Left hindlimb (tissue), 1 donor: Measurements from ENCODE around the gene THOC5.

Experiments used
- DNase-seq: peaks from one replicate; pipeline ENCODE4 v3.0.0-alpha.2; 2018

The THOC5 gene

GRCh38 chr22:29470159-29470855 is 83.2 kb downstream of the THOC5 start:
- DNase-seq: peak; percentile 60

GRCh38 chr22:29469755-29470154 is 83.8 kb downstream of the THOC5 start:
- DNase-seq: no peak

- no peak for DNase-seq
Observed at GRCh38 chr22:29464581-29464980, 89.0 kb downstream of the THOC5 start.

- DNase-seq: no peak
Observed at GRCh38 chr22:29463629-29464028, 89.9 kb downstream of the THOC5 start.

- no peak for DNase-seq
Observed at GRCh38 chr22:29461263-29461662, 92.3 kb downstream of the THOC5 start.

- no peak for DNase-seq
Observed at GRCh38 chr22:29459773-29460172, 93.8 kb downstream of the THOC5 start.

- no peak for DNase-seq
Observed at GRCh38 chr22:29458551-29458950, 95.0 kb downstream of the THOC5 start.

GRCh38 chr22:29457730-29458129 is 95.8 kb downstream of the THOC5 start:
- DNase-seq: no peak

GRCh38 chr22:29456211-29456671 is 97.3 kb downstream of the THOC5 start:
- no peak for DNase-seq
